SK-N-SH treated with all-trans-retinoic acid at 6 μM for 48 hours (cell line): Measurements from ENCODE around the gene RAB25.

Experiments used
- ATAC-seq: fragments of 200-7000 bp; cut with Tn5 transposase; 3 replicates; pipeline ENCODE4 v1.9.1; 2020; ENCODE audit warnings: mild to moderate bottlenecking, moderate library complexity
- ARNTL ChIP-seq: fragments of 450-650 bp; formaldehyde crosslinking; IDR thresholded peaks from 2 replicates; pipeline ENCODE4 v1.5.0; 2020; ENCODE audit warnings: low read depth, mild to moderate bottlenecking, moderate library complexity, borderline replicate concordance
- BACH2 ChIP-seq: fragments of 250-450 bp; sonication (Bioruptor Pico); IDR thresholded peaks from 2 replicates; pipeline ENCODE4 v1.9.0; 2021; ENCODE audit warnings: mild to moderate bottlenecking, borderline replicate concordance
- CREB5 ChIP-seq: fragments of 250-450 bp; sonication (Bioruptor Pico); IDR thresholded peaks from 2 replicates; pipeline ENCODE4 v1.5.1; 2020; ENCODE audit warnings: low read depth, mild to moderate bottlenecking, moderate library complexity
- CSDC2 ChIP-seq: fragments of 250-450 bp; sonication (Bioruptor Pico); IDR thresholded peaks from 2 replicates; pipeline ENCODE4 v1.5.0; 2020; ENCODE audit warnings: mild to moderate bottlenecking, moderate library complexity
- CSRNP3 ChIP-seq: fragments of 250-450 bp; sonication (Bioruptor Pico); IDR thresholded peaks from 2 replicates; pipeline ENCODE4 v1.5.1; 2021; ENCODE audit warnings: mild to moderate bottlenecking, moderate library complexity
- ESRRG ChIP-seq: fragments of 250-450 bp; sonication (Bioruptor Pico); IDR thresholded peaks from 2 replicates; pipeline ENCODE4 v1.6.1; 2021; ENCODE audit warnings: mild to moderate bottlenecking
- GLIS3 ChIP-seq: fragments of 250-450 bp; sonication (Bioruptor Pico); IDR thresholded peaks from 2 replicates; pipeline ENCODE4 v1.5.0; 2020; ENCODE audit warnings: mild to moderate bottlenecking, moderate library complexity
- OSR1 ChIP-seq: fragments of 250-450 bp; sonication (Bioruptor Pico); IDR thresholded peaks from 2 replicates; pipeline ENCODE4 v1.8.0; 2022; ENCODE audit warnings: moderate library complexity, mild to moderate bottlenecking, inconsistent platforms
- PATZ1 ChIP-seq: fragments of 250-450 bp; sonication (Bioruptor Pico); IDR thresholded peaks from 2 replicates; pipeline ENCODE4 v1.8.0; 2020; ENCODE audit warnings: mild to moderate bottlenecking, moderate library complexity, borderline replicate concordance
- POU6F1 ChIP-seq: fragments of 250-450 bp; sonication (Bioruptor Pico); IDR thresholded peaks from 2 replicates; pipeline ENCODE4 v1.8.0; 2021; ENCODE audit warnings: low read depth, mild to moderate bottlenecking, moderate library complexity, borderline replicate concordance
- PPARA ChIP-seq: fragments of 250-450 bp; sonication (Bioruptor Pico); IDR thresholded peaks from 2 replicates; pipeline ENCODE4 v1.5.0; 2020; ENCODE audit warnings: mild to moderate bottlenecking, borderline replicate concordance
- TCF4 ChIP-seq: fragments of 250-450 bp; sonication (Bioruptor Pico); IDR thresholded peaks from 2 replicates; pipeline ENCODE4 v1.8.0; 2021; ENCODE audit warnings: mild to moderate bottlenecking, moderate library complexity, borderline replicate concordance
- TOX ChIP-seq: fragments of 250-450 bp; sonication (Bioruptor Pico); IDR thresholded peaks from 2 replicates; pipeline ENCODE4 v1.8.0; 2021; ENCODE audit warnings: mild to moderate bottlenecking, moderate library complexity, borderline replicate concordance
- ZFP3 ChIP-seq: fragments of 250-450 bp; sonication (Bioruptor Pico); IDR thresholded peaks from 2 replicates; pipeline ENCODE4 v1.5.0; 2020; ENCODE audit warnings: mild to moderate bottlenecking, moderate library complexity
- ZFP30 ChIP-seq: fragments of 450-650 bp; formaldehyde crosslinking; IDR thresholded peaks from 2 replicates; pipeline ENCODE4 v1.5.0; 2022; ENCODE audit warnings: mild to moderate bottlenecking, moderate library complexity
- ZNF70 ChIP-seq: fragments of 450-650 bp; formaldehyde crosslinking; IDR thresholded peaks from 2 replicates; pipeline ENCODE4 v1.5.0; 2020; ENCODE audit warnings: mild to moderate bottlenecking, moderate library complexity
- ZNF8 ChIP-seq: fragments of 450-650 bp; formaldehyde crosslinking; IDR thresholded peaks from 2 replicates; pipeline ENCODE4 v1.5.0; 2020; ENCODE audit warnings: mild to moderate bottlenecking, moderate library complexity
- TF ChIP-seq, protein P1 (sequence below): fragments of 250-450 bp; sonication (Bioruptor Pico); IDR thresholded peaks from 2 replicates; pipeline ENCODE4 v1.5.0; 2020; ENCODE audit warnings: mild to moderate bottlenecking, moderate library complexity

Gene RAB25

GRCh38 chr1:156090840-156091188 is 29.9 kb downstream of the RAB25 start (continued):
- TF ChIP-seq CREB5 (no peak), BACH2 (CRISPR knock-in tag) (no peak), ZNF70 (CRISPR knock-in tag) (no peak), CSRNP3 (CRISPR knock-in tag) (no peak)

DNA sequence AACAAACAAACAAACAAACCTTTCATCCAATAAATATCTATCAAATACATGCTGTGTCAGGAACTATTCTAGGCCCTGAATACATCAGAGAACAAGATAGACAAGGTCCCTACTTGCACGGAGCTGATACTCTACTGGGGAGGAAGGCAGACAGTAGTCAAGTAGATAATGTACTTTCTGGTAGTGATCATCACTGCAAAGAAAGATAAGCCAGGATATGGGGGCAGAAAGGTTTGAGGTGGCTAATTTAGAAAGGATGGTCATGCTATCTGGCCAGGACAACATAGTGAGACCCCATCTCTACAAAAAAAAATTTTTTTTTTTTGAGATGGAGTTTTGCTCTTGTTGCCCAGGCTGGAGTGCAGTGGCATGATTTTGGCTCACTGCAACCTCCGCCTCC is 30.6 kb downstream of the RAB25 start:
- ATAC-seq, result no peak
- TF ChIP-seq GLIS3 (CRISPR knock-in tag) (no peak), ZNF70 (CRISPR knock-in tag) (no peak), PPARA (CRISPR knock-in tag) (no peak), ARNTL (no peak), ZFP30 (CRISPR knock-in tag) (no peak), ZNF8 (no peak), CSDC2 (CRISPR knock-in tag) (no peak), TCF4 (CRISPR knock-in tag) (no peak), ZFP3 (CRISPR knock-in tag) (no peak), POU6F1 (CRISPR knock-in tag) (no peak), TOX (CRISPR knock-in tag) (no peak), OSR1 (CRISPR knock-in tag) (no peak), PATZ1 (CRISPR knock-in tag) (no peak)
- TF ChIP-seq, protein P1, sequence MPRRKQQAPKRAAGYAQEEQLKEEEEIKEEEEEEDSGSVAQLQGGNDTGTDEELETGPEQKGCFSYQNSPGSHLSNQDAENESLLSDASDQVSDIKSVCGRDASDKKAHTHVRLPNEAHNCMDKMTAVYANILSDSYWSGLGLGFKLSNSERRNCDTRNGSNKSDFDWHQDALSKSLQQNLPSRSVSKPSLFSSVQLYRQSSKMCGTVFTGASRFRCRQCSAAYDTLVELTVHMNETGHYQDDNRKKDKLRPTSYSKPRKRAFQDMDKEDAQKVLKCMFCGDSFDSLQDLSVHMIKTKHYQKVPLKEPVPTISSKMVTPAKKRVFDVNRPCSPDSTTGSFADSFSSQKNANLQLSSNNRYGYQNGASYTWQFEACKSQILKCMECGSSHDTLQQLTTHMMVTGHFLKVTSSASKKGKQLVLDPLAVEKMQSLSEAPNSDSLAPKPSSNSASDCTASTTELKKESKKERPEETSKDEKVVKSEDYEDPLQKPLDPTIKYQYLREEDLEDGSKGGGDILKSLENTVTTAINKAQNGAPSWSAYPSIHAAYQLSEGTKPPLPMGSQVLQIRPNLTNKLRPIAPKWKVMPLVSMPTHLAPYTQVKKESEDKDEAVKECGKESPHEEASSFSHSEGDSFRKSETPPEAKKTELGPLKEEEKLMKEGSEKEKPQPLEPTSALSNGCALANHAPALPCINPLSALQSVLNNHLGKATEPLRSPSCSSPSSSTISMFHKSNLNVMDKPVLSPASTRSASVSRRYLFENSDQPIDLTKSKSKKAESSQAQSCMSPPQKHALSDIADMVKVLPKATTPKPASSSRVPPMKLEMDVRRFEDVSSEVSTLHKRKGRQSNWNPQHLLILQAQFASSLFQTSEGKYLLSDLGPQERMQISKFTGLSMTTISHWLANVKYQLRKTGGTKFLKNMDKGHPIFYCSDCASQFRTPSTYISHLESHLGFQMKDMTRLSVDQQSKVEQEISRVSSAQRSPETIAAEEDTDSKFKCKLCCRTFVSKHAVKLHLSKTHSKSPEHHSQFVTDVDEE (CRISPR knock-in tag), result no peak

GRCh38 chr1:156095906-156096508 is 35.0 kb downstream of the RAB25 start:
- no peak for ATAC-seq
- TF ChIP-seq ZNF8 (no peak), TOX (CRISPR knock-in tag) (no peak), ARNTL (no peak), POU6F1 (CRISPR knock-in tag) (no peak), TCF4 (CRISPR knock-in tag) (no peak), ZNF70 (CRISPR knock-in tag) (no peak), ESRRG (CRISPR knock-in tag) (no peak)
- TF ChIP-seq, protein P1 (CRISPR knock-in tag), result no peak
